Left hindlimb (tissue), 1 donor: ENCODE data around the gene NOS1.

Experiments used
- DNase-seq: peaks from one replicate; pipeline ENCODE4 v3.0.0-alpha.2; 2018

NOS1 gene

DNA sequence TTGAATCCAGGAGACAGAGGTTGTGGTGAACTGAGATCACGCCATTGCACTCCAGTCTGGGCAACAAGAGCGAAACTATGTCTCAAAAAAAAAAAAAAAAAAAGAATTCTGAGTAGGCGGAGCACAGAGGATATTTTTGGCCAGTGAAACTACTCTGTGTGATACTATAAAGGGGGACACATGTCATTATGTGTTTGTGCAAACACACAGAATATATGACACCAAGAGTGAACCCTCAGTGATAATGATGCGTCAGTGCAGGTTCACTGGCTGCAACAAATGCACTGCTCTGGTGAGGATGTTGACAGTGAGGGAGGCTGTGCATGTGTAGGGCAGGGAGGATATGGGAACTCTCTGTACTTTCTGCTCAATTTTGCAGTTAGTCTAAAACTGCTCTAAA is 195.3 kb downstream of the NOS1 start:
- no peak for DNase-seq

DNA sequence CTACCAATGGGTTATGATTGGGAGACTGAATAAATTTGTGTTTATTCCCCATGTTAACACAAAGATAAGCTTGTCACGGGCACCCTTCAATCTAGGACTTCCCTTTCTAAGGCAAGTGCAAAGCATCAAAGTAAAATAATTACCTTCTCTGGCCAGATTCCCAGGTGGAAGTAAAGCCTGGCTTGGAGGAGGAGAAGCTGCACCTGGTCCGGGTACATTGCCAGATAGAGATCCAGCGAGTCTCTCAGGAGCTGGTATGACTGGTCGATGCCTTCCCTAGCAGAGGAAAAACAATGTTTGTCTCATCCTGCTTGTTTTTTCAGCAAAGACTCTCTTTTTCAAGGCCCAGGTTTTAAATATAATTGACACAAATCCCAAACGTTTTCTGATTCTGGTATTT is 196.1 kb downstream of the NOS1 start:
- DNase-seq: no peak

DNA sequence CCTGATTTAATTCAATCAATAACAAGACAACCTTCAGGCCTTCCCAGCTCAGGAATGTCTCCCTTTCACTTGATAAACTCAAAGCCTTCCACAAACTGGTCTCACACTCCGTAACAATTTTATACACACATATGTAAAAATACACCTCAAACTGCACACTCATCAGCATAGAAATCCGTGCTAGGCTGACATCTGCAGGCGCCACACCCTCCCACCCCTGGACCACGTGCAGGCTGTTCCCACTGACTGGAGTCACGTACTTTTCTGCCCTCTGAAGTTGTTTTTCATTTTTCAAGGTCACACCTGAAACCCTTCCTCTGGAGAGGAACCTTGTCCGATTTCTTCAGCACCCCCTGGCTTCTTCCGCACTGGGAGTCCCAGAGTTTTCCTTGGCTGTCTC is 198.8 kb downstream of the NOS1 start:
- DNase-seq: no peak

DNA sequence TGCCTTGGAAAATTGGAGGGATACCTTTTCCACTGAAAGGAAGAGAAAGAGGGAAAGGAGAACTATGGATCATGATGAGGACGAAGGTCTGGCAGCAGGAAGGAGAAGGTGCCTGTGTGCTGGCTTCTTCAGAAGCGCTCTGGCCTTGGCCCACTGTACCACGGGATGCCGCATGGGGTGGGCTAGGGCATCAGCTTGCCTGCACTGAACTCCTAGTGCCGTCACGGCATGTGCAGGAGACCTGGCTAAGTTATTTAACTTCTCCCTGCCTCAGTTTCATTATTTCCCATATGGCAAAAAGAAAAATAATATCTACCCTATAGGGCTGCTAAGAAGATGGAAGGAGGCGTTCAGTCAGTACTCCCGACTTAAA is 199.3 kb downstream of the NOS1 start:
- DNase-seq: no peak

DNA sequence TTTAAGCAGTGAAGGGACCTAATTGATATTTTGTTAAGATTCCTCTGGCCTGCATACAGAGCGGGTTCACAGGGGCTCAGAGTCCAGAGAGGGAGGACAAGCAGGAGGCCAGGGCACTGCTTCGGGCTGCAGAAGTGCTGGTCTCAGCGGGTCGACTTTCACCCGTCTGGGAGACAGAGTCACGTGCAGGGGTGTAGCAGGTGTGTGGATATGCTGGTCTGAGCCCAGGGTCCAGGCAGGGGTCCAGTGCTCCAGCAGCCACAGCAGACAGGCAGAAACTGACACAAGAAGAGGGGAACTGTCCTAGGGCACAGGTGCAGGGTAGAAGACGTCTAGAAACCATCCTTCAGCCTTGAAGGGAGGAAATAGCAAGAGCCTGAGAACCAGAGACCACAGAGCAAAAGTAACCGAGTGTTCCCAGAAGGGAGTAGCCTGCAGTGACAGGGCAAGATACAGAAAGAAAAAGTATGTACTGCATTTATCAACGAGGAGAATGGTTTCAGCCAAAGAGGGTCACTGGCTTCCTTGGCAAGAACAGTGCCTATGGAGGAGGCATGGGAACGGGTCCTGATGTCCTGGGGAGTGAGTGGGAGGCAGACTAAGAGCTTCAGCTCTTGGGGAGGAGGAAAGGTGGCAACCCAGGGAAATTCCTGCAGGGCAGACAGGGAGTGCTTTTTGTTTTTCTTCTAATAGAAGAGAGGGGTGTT is 199.8 kb downstream of the NOS1 start:
- DNase-seq: no peak

DNA sequence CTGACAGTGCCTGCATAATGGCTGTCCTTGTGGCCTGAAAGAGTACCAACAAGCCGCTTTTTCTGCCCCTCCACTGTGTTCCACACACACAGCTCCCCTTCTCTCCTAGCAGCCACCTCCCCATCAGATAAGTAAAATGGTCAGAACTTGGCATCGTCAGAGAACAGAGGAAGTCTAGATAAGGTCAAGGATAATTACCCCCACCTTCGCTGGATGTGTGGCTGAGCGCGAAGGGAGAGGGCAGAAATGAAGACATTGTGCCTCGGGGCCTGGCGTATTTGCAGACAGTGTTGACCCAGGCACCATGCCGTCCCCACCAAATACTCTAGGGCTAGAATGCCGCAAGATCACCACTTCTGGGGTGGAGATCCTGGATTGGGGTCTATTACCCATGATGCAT is 201.8 kb downstream of the NOS1 start:
- DNase-seq: no peak

DNA sequence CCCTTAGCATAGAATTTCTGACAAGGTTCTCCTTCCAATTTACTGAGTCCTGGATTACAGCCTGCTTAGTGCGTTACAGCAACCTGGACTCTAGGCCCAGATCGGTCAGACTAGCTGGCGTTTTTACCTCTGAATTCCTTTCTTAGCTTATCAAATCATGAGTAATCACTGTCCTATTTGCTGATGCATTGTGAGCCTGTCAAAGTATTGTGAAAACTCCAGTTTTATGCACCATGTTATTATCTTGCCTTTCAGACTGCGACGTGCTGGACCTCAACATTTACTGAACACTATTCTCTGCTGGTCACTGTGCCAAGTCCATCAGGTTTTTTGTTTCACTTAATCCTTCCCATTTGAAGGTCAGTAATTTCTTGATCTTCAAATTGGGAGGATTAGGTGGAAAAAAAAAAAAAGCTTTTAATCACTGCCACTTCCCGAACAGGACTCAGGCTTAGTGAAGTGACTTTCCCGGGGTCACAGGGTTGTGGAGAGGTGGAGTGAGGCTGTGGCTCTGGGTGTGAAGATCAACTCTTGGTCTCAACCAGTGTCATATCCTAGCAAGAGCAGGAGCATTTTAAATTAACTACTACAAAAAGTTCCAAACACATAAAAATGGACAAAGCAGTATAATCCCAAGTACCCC is 202.4 kb downstream of the NOS1 start:
- DNase-seq: no peak
